ENCODE measurements around the gene RFXANK. TPM values are rescaled to one million over a fixed set of nuclear protein-coding genes. Genes with fewer than 3 reads are reported as not detected.
A peak's percentile ranks its signal among the peaks of the same experiment; 100 is the strongest.
"Not testable (repeated sequence)": the region's sequence is repeated elsewhere in the genome, so short reads cannot be mapped to it uniquely, and the experiment has no call there.

Gene RFXANK
- total RNA-seq, 1 donor from 2014 or later = 72.9 TPM

- no peak for ATAC-seq
Measured at GRCh38 chr19:19206938-19207337, 14.9 kb downstream of the RFXANK start.

- peak; percentile 65 for ATAC-seq
Measured at GRCh38 chr19:19207637-19208572, 15.8 kb downstream of the RFXANK start.

DNA sequence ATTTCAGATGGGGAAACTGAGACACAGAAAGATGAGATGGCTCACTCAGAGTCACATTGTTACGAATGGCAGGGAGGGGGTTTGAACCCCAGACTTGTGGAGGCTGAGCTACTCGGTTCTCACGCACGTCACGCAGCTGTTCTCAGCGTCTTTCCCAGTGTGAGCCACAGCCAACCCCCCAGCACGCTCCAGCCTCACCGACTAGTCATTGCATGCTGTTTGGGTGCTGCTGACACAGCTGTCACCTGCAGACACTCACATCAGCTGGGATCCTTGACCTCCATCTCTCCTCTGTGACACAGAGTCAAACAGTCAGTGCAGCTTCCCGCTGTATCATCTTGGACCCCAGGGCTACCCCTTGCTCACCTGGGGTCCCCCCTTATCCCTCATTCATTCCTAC, 17.3 kb downstream of the RFXANK start:
- ATAC-seq = no peak

DNA sequence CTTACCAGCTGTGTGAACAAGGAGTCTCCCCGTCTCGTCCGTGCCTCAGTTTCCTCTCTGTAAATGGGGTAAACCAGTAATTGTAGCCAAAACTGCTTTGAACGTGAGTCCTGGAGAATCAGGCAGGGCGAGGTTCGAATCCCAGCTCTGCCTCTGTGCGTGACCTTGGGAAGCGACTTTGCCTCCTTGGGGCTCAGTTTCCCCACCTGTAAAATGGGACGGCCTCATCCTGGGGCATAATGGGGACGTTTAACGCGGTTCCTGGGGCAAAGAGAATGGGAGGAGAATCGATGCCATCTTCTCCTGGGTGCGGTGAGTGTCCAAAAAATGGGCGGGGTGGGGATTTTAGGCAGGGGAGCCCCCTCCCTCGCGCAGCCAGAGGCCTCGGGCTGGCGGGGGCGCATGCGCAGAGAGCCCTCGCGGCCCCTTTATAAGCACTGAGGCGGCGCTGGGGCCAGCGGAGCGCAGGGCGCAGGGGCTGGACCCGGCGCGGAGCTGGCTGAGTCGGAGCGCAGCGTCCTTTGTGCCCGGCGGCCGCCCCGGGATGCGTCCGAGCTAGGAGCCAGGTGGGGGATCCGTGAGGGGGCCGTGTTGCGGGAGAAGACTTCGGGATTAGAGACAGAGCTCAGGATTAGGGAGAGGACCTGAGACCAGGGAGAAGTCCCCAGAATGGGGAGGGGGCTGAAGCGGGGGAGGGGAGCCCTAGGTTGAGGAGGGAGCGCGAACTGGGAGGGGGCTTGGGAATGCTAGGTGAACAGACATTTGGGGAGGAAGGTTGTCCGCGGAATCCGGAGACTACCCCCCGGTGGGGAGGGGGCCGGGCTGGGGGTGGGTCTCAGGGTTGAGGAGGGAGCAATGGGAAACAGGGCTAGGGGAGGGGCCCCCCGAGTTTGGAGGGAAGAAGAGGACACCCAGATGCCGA, 19.7 kb downstream of the RFXANK start, which contains the start of gene NCAN:
Gene NCAN (plus strand): TSS at position 460 of the 922 bp plus-strand sequence. CDS start 4,996 bp downstream, outside the sequence.
- ATAC-seq = no peak

- ATAC-seq = no peak
Measured at GRCh38 chr19:19212916-19213315, 20.9 kb downstream of the RFXANK start.

DNA sequence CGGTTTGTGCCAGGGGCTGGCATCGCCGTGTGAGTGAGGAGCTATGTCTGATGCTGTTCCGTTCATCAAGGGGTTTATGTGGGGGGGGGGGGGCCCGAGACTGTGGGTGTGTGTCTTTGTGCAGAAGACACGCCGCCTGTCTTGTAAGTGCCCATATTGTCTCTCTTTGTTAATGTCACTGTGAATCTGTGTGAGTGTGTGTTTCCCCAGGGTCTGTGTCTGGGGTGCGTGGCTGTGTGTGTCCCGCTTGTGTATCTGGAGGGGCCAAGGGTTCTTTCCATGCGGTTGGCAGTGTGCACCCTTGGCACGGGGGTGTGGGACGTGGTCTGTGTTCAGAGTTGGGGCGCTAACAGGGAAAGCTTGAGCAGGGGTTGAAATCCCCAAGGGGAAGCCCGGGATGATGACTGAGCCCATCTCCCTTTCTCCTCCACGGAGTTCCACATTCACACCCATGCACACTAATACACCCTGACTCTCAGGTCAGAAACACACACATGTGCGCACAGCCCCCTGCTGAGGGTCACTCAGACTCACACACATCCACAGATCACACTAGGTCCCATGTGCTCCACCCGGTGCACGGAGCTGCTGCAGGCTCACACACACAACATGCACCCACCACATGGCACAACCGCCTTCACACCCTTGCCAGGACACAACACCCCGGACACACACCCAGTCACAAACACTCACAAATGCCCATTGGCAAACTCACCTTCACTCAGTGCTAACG, 21.5 kb downstream of the RFXANK start:
- ATAC-seq = no peak

DNA sequence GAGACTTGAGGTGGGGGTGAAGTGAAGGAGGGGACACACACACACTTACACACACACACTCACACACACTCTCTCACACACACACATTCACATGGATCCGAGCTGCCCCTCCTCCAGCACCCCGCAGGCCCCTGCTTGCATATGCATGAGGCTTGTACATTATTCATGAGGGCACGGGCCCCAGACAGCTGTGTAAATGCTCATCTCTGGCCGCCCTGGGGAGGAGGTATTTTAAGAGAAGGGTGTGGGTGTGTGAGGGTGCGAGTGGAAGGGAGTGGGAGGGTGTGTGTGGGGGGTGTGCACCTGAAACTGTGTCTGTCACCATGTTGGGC, 22.1 kb downstream of the RFXANK start:
- no peak for ATAC-seq

DNA sequence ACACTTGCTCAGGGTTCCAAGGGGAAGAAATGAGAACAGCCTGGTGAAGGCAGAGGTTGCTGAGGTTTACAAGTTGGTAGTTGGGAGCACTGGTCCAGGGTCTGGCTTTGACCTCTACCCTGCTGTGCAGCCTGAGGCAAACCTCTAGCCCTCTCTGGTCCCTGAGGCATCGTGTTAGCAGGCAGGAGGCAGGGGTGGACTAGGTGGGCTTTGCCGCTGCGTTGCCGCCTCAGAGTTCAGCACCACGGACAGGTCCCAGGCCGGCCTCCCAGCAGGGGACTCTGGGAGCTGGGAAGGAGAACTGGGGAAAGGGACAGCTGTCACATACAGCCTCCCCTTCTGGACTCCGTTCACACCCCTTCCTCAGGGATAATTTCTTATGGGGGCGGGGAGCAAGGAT, 22.8 kb downstream of the RFXANK start:
- no peak for ATAC-seq

DNA sequence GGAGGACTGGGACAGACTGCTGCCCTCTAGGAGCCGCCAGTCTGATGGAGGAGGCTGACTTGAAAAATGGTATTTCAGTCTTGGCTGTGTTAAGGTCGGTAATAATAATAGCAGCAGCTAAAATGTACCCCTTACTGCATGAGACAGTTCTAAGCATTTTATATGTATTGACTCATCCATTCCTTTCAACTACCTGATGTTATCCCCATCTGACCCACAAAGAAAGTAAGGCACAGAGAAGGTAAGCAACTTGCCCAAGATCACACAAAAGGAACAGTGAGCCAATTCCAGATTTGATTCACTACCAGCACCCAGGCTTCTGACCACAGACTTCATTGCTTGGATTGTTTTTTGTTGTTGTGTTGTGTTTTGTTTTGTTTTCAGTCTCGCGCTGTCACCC, 23.7 kb downstream of the RFXANK start:
- no peak for ATAC-seq

DNA sequence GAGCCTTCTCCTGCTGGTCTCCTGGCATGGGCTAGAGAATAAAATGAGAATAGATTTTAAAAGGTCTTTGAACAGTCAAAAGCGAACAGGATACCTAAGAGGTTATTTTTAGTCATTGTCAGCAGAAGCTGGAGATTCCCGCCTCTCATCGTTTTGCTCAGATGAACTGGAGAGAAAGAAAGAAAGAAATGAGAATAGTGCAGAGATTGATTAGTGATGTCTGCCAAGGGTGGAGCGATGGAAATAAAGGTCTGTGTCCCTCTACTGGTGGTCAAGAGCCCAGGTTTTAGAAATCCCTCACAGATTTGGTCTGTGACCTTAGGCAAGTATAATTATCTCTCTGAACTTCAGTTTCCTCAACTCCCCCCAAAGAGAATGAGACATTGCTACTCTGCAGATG, 25.0 kb downstream of the RFXANK start:
- ATAC-seq = no peak

DNA sequence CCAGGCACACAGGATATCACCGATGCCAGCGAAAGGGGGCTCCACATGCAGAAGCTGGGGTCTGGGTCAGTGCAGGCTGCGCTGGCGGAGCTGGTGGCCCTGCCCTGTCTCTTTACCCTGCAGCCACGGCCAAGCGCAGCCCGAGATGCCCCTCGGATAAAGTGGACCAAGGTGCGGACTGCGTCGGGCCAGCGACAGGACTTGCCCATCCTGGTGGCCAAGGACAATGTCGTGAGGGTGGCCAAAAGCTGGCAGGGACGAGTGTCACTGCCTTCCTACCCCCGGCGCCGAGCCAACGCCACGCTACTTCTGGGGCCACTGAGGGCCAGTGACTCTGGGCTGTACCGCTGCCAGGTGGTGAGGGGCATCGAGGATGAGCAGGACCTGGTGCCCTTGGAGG, 26.9 kb downstream of the RFXANK start:
- no peak for ATAC-seq

DNA sequence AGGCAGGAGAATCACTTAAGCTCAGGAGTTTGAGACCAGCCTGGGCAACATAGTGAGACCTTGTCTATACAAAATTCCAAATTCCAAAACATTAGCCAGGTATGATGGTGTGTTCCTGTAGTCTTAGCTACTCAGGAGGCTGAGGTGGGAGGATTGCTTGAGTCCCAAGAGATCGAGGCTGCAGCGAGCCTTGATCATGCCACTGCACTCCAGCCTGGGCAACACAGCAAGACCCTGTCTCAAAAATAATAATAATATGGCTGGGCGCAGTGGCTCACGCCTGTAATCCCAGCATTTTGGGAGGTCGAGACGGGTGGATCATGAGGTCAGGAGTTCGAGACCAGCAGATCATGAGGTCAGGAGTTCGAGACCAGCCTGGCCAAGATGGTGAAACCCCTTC, 28.9 kb downstream of the RFXANK start:
- not testable (repeated sequence) for ATAC-seq

- no peak for ATAC-seq
Measured at GRCh38 chr19:19223060-19223459, 31.0 kb downstream of the RFXANK start.

DNA sequence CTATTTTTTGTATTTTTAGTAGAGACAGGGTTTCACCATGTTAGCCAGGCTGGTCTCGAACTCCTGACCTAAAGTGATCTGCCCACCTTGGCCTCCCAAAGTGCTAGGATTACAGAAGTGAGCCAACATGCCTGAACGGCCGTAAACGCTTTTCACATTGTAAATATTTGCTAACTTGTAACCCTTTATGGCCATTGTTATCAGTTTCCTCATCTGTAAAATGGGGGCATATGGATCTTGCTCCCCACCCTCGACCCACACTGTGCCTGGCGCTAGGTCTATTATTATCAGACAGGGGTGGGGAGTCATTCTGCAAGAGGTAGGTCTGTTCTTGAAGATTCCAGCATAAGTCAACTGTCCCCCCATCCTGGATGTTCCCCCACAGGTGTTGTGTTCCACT, 31.6 kb downstream of the RFXANK start:
- ATAC-seq = no peak

- ATAC-seq = no peak
Measured at GRCh38 chr19:19224150-19224851, 32.2 kb downstream of the RFXANK start.

GRCh38 chr19:19224852-19225494, 32.9 kb downstream of the RFXANK start:
- peak; percentile 73 for ATAC-seq

- no peak for ATAC-seq
Measured at GRCh38 chr19:19226204-19226603, 34.1 kb downstream of the RFXANK start.

DNA sequence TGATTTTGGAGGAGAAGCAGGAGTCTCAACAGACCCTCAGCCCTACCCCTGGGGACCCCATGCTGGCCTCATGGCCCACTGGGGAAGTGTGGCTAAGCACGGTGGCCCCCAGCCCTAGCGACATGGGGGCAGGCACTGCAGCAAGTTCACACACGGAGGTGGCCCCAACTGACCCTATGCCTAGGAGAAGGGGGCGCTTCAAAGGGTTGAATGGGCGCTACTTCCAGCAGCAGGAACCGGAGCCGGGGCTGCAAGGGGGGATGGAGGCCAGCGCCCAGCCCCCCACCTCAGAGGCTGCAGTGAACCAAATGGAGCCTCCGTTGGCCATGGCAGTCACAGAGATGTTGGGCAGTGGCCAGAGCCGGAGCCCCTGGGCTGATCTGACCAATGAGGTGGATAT, 34.6 kb downstream of the RFXANK start:
- no peak for ATAC-seq

DNA sequence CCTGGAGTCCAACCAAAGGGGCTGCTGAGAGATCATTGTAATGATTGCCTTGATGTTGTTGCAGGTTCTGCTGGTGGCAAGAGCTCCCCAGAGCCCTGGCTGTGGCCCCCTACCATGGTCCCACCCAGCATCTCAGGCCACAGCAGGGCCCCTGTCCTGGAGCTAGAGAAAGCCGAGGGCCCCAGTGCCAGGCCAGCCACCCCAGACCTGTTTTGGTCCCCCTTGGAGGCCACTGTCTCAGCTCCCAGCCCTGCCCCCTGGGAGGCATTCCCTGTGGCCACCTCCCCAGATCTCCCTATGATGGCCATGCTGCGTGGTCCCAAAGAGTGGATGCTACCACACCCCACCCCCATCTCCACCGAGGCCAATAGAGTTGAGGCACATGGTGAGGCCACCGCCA, 35.2 kb downstream of the RFXANK start:
- ATAC-seq = no peak

GRCh38 chr19:19229701-19230100, 37.6 kb downstream of the RFXANK start:
- no peak for ATAC-seq

DNA sequence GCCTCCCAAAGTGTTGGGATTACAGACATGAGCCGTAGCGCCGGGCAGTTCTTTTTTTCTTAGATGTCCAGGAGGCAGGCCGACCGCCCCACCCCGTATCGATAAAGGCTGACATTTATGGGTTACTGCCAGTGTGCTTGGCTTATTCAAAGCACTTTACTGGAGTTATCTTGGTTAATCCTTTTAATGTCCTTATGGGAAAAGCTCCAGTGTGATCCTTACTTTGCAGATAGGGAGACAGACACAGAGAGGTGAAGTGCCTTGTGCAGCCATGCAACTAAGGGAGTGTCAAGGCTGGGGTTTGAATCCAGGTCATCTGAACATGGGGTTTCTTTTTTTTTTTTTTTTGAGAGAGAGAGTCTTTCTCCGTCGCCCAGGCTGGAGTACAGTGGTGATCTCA, 38.9 kb downstream of the RFXANK start:
- ATAC-seq = no peak

Measured in esophagus mucosa (tissue), 1 donor.